Mammary epithelial cell (primary cell): ENCODE measurements around the gene GSPT1.

ENCODE experiments used
- CTCF ChIP-seq, 2 donors: IDR thresholded peaks in 1 of 2; conservative IDR thresholded peaks in 1 of 2; 2 replicates each; pipeline ENCODE4 v1.5.1; 2011 to 2012; ENCODE audit warnings: inconsistent platforms in 2 of 2, low read length in 2 of 2, mild to moderate bottlenecking in 2 of 2, control low read depth in 1 of 2, low read depth in 1 of 2; ENCODE audit not compliant: insufficient read depth in 1 of 2; ENCODE audit errors: extremely low read depth in 1 of 2
- EZH2 ChIP-seq: IDR thresholded peaks from 2 replicates; pipeline ENCODE4 v1.6.1; 2012; ENCODE audit warnings: low read length, inconsistent platforms, borderline replicate concordance

DNA sequence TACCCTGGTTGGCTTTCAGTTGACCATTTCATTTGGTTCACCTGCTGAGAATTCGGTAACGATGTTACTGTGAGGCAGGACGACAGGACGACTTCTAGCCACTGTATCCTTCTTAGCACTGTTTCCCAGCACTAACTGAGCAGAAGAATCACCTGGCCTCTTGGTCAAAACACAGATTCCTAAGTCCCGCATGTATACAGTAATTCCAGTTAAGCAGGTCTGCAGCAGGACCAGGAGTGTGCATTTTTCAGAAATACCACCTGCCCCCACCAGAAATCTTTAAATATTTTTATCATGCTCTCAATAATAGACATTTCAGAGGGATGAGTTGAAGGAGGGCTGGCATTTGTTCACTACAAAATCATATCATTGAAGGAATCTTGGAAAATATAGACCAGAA is 87.1 kb downstream of the GSPT1 start:
- TF ChIP-seq CTCF (conservative IDR thresholded peaks at IDR 0.05 in 1 of 2, IDR thresholded peaks at IDR 0.05 in 1 of 2; ENCODE audit: extremely low read depth in 1 of 2, insufficient read depth in 1 of 2, low read depth in 1 of 2, low read length in 2 of 2) (no peak), EZH2 (no peak)
